Gastrocnemius medialis (tissue), 4 donors: ENCODE results near the gene GABBR2. TPM values are rescaled to one million over a fixed set of nuclear protein-coding genes. Genes with fewer than 3 reads are reported as not detected.

Experiments used
- ATAC-seq, 2 donors: fragments of 150-250 bp; one replicate each; pipeline ENCODE4 v1.9.1; 2016
- DNase-seq, 2 donors: peaks; one replicate each; pipeline ENCODE4 v3.0.0-alpha.2; 2019
- H3K27ac ChIP-seq, 4 donors: fragments of 200-600 bp; sonication (generic); 1 replicate in 1 of 4; 2 replicates in 3 of 4; pipeline ENCODE4 v1.5.1; 2016 to 2018; ENCODE audit warnings: mild to moderate bottlenecking in 2 of 4, moderate library complexity in 1 of 4
- H3K27me3 ChIP-seq, 3 donors: fragments of 200-600 bp; sonication (generic) in 2 of 3; 1 replicate in 1 of 3; 2 replicates in 2 of 3; pipeline versions ENCODE4 v1.5.1 to v1.6.0; 2016 to 2019; ENCODE audit warnings: mild to moderate bottlenecking in 1 of 3, moderate library complexity in 1 of 3
- H3K36me3 ChIP-seq, 2 donors: fragments of 200-600 bp; sonication (generic) in 1 of 2; one replicate each; pipeline ENCODE4 v1.5.1; 2017 to 2018
- H3K4me1 ChIP-seq, 2 donors: fragments of 200-600 bp; sonication (generic) in 1 of 2; one replicate each; pipeline ENCODE4 v1.5.1; 2016 to 2017; ENCODE audit warnings: mild to moderate bottlenecking in 2 of 2
- H3K4me3 ChIP-seq, 4 donors: fragments of 200-600 bp; sonication (generic) in 3 of 4; 1 replicate in 1 of 4; 2 replicates in 3 of 4; pipeline ENCODE4 v1.5.1; 2016 to 2019; ENCODE audit warnings: mild to moderate bottlenecking in 2 of 4
- H3K9me3 ChIP-seq, 3 donors: fragments of 200-600 bp; sonication (generic) in 2 of 3; 1 replicate in 1 of 3; 2 replicates in 2 of 3; pipeline ENCODE4 v1.5.1; 2016 to 2019
- POLR2A ChIP-seq, 2 donors: fragments of 450-650 bp; IDR thresholded peaks; one replicate each; pipeline ENCODE4 v1.6.1; 2017; ENCODE audit warnings: antibody characterized with exemption in 2 of 2, mild to moderate bottlenecking in 2 of 2, moderate library complexity in 2 of 2
- in situ Hi-C, 4 donors: fragments of 200-750 bp; cut with MboI; loops; one replicate each; pipeline versions ENCODE4 v1.15.0 to v1.8.0; 2017; ENCODE audit warnings: low sequenced_read_pairs in 4 of 4
- intact Hi-C: fragments of 100-400 bp; cut with DNase I; formaldehyde crosslinking; loops from one replicate; pipeline ENCODE4 v1.15.1; 2023; ENCODE audit warnings: low total_unique reads
- total RNA-seq, 4 donors: library from RNA; depleted of rRNA; stranded (reverse); fragments of >200 nt; gene quantifications; one replicate each; pipeline versions ENCODE4 v1.1.0 to v1.2.3, GENCODE V29; 2016
- TF ChIP-seq, protein P1 (sequence below), 5 experiments: fragments of 450-650 bp in 3 of 5; fragments of 200-600 bp in 2 of 5; sonication (generic) in 2 of 5; IDR thresholded peaks in 4 of 5; conservative IDR thresholded peaks in 1 of 5; 1 replicate in 4 of 5; 2 replicates in 1 of 5; pipeline ENCODE4 v1.5.1; 2016 to 2019; ENCODE audit warnings: antibody characterized with exemption in 5 of 5, mild to moderate bottlenecking in 3 of 5, moderate library complexity in 3 of 5

The GABBR2 gene
- total RNA-seq, 4 donors from 2014 or later = 0.46 to 0.80 TPM; not detected in 2

DNA sequence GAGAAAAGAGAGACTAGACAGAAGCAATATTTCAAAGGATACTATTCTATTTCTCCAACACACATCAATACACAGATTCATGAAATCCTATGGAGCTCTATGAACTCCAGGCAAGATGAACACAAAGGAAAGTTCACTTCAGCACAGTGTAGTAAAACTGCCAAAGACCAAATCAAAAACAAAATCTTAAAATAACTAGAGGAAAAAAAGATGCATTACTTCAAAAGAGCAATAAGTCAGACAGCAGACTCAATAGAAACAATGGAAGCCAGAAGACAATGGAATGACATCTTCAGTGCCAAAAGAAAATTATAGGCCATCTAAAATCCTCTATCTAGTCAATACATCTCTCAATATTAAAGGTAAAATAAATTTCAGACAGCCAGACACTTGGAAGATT lies 248.0 kb downstream of the GABBR2 start:
- in situ Hi-C loops (no loop called here), intact Hi-C loops (no loop called here)
- H3K27me3 ChIP-seq = no peaks in the 10 kb centered on the region
- TF ChIP-seq, protein P1, sequence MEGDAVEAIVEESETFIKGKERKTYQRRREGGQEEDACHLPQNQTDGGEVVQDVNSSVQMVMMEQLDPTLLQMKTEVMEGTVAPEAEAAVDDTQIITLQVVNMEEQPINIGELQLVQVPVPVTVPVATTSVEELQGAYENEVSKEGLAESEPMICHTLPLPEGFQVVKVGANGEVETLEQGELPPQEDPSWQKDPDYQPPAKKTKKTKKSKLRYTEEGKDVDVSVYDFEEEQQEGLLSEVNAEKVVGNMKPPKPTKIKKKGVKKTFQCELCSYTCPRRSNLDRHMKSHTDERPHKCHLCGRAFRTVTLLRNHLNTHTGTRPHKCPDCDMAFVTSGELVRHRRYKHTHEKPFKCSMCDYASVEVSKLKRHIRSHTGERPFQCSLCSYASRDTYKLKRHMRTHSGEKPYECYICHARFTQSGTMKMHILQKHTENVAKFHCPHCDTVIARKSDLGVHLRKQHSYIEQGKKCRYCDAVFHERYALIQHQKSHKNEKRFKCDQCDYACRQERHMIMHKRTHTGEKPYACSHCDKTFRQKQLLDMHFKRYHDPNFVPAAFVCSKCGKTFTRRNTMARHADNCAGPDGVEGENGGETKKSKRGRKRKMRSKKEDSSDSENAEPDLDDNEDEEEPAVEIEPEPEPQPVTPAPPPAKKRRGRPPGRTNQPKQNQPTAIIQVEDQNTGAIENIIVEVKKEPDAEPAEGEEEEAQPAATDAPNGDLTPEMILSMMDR (IDR thresholded peaks at IDR 0.05 in 4 of 5, conservative IDR thresholded peaks at IDR 0.05 in 1 of 5) = no peak
- TF ChIP-seq POLR2A (IDR thresholded peaks at IDR 0.05) = no peak
- H3K9me3 ChIP-seq = no peaks in the 10 kb centered on the region
- H3K27ac ChIP-seq = no peak overlapping the region
- H3K4me3 ChIP-seq = no peak overlapping the region
- H3K36me3 ChIP-seq = no peaks in the 10 kb centered on the region
- no peak for DNase-seq
- H3K4me1 ChIP-seq = no peaks in the 10 kb centered on the region
- ATAC-seq = no peak

GRCh38 chr9:98457726-98458370 lies 250.9 kb downstream of the GABBR2 start:
- no peak overlapping the region for H3K27ac ChIP-seq
- H3K4me1 ChIP-seq = no peaks in the 10 kb centered on the region
- intact Hi-C loops (no loop called here), in situ Hi-C loops (no loop called here)
- ATAC-seq (no peak), DNase-seq (no peak)
- H3K4me3 ChIP-seq = no peak overlapping the region
- H3K9me3 ChIP-seq = no peaks in the 10 kb centered on the region
- no peaks in the 10 kb centered on the region for H3K27me3 ChIP-seq
- H3K36me3 ChIP-seq = no peaks in the 10 kb centered on the region
- TF ChIP-seq POLR2A (IDR thresholded peaks at IDR 0.05) = no peak

- intact Hi-C loops = no loop called here
- no peaks in the 10 kb centered on the region for H3K9me3 ChIP-seq
- ATAC-seq (no peak), DNase-seq (no peak)
- H3K36me3 ChIP-seq = no peaks in the 10 kb centered on the region
- H3K4me3 ChIP-seq = no peak overlapping the region
- no peak overlapping the region for H3K27ac ChIP-seq
- in situ Hi-C loops = no loop called here
- no peaks in the 10 kb centered on the region for H3K27me3 ChIP-seq
- TF ChIP-seq, protein P1 (IDR thresholded peaks at IDR 0.05 in 4 of 5, conservative IDR thresholded peaks at IDR 0.05 in 1 of 5) = no peak
- no peak for TF ChIP-seq POLR2A (IDR thresholded peaks at IDR 0.05)
- no peaks in the 10 kb centered on the region for H3K4me1 ChIP-seq
These were observed 252.6 kb downstream of the GABBR2 start for GRCh38 chr9:98456156-98456613.

DNA sequence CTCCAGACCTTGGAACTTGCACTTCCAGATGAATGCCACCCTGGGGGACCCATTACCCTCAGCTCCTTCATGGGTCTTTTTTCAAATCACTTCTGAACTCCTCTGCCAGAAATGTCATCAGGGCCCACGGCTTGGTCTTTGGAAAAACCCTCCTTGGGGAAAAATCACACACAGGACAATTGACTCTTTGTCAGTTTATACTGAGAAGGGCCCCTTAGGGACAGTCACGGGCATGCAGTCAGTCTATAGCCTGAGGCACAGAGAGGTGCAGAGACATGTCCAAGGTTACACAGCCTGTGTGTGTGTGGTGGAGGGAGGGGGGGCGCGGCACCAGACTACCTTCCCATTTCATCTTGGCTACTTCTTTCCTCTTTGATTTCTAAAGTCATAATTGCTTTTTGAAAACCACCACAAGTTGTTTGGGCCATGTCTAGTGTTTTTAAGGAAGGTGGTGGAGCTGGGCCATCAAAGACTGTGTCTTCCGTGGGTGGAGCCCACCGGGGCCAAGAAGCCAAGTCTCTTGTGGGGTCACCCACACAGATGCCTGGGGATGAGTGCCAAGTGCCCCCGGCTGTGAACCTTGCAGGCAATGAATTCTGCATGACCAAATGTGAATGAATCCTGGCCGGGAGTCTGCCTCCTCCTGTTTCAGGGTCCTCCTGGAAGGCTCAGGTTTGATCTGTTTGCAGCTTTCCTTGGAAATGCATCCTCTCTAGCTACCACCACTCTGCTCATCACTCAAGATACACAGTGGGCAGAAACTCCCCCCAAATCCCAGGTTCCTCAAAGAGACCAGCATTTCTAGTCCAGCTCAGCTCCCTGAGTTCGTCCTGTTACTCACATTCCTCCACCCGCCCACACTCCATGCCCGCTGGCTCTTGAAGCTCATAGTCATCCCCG lies 253.2 kb downstream of the GABBR2 start:
- TF ChIP-seq POLR2A (IDR thresholded peaks at IDR 0.05) = no peak
- TF ChIP-seq, protein P1 (IDR thresholded peaks at IDR 0.05 in 4 of 5, conservative IDR thresholded peaks at IDR 0.05 in 1 of 5) = no peak
- no peak for DNase-seq
- ATAC-seq = no peak
- no peaks in the 10 kb centered on the region for H3K36me3 ChIP-seq
- H3K4me3 ChIP-seq = no peak overlapping the region
- no peak overlapping the region for H3K27ac ChIP-seq
- in situ Hi-C loops (no loop called here), intact Hi-C loops (no loop called here)
- no peaks in the 10 kb centered on the region for H3K9me3 ChIP-seq
- no peaks in the 10 kb centered on the region for H3K27me3 ChIP-seq
- H3K4me1 ChIP-seq = no peaks in the 10 kb centered on the region

DNA sequence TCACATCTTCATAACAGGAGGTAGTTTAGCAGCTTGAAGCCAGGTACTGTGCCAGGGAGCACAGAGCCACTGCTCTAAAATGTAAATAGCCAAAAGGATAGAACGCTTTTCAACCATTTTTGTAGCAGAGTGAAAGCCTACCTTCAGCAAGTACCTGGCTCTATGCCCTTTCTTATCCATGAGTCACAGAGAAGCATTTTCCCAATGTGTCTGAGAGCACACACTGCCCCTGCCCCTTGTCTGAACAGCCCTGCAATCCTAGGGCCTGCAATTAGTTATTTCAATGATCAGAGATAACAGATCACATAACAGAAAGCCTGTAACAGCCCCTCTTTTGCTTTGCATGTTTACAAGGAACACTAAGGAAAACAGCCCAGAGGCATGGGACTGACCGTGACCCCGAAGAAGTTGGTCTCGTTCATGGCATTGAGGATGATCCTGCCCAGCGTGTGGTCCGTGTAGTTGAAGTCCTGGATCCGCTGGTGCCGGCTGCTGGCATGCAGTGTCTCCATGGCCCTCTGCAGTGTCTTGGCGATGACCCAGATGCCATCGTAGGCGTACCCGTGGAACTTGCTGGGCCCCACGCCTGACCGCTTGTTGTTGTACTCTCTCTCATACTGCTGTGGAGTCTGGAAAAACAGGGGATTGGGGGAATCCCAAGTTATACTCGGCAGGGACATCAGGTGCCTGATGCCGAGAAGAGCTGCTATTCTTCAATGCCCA lies 255.0 kb downstream of the GABBR2 start:
- H3K36me3 ChIP-seq = no peaks in the 10 kb centered on the region
- H3K27ac ChIP-seq = no peak overlapping the region
- DNase-seq (no peak), ATAC-seq (no peak)
- H3K4me1 ChIP-seq = no peaks in the 10 kb centered on the region
- no peak for TF ChIP-seq POLR2A (IDR thresholded peaks at IDR 0.05)
- TF ChIP-seq, protein P1 (IDR thresholded peaks at IDR 0.05 in 4 of 5, conservative IDR thresholded peaks at IDR 0.05 in 1 of 5) = no peak
- in situ Hi-C loops = no loop called here
- intact Hi-C loops = no loop called here
- H3K9me3 ChIP-seq = no peaks in the 10 kb centered on the region
- no peaks in the 10 kb centered on the region for H3K27me3 ChIP-seq
- no peak overlapping the region for H3K4me3 ChIP-seq
